ENCODE data around the gene ARID3C. TPM values are rescaled to one million over a fixed set of nuclear protein-coding genes. Genes with fewer than 3 reads are reported as not detected.
A peak's percentile ranks its signal among the peaks of the same experiment; 100 is the strongest.

ARID3C gene
- total RNA-seq, 1 donor from 2014 or later = not detected

GRCh38 chr9:34578241-34579103, 50.4 kb downstream of the ARID3C start:
- H3K4me3 Mint-ChIP-seq = peak overlapping the region; percentile 79
- peaks cover 75% of the 10 kb centered on the region for H3K27me3 Mint-ChIP-seq
- no peaks in the 10 kb centered on the region for H3K9me3 Mint-ChIP-seq
- TF ChIP-seq, protein P1, sequence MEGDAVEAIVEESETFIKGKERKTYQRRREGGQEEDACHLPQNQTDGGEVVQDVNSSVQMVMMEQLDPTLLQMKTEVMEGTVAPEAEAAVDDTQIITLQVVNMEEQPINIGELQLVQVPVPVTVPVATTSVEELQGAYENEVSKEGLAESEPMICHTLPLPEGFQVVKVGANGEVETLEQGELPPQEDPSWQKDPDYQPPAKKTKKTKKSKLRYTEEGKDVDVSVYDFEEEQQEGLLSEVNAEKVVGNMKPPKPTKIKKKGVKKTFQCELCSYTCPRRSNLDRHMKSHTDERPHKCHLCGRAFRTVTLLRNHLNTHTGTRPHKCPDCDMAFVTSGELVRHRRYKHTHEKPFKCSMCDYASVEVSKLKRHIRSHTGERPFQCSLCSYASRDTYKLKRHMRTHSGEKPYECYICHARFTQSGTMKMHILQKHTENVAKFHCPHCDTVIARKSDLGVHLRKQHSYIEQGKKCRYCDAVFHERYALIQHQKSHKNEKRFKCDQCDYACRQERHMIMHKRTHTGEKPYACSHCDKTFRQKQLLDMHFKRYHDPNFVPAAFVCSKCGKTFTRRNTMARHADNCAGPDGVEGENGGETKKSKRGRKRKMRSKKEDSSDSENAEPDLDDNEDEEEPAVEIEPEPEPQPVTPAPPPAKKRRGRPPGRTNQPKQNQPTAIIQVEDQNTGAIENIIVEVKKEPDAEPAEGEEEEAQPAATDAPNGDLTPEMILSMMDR (conservative IDR thresholded peaks at IDR 0.05) = peak; percentile 38
- no peak for DNase-seq (ENCODE audit: extremely low spot score, unreplicated experiment)
- peaks cover 66% of the 10 kb centered on the region for H3K4me1 Mint-ChIP-seq (ENCODE audit: unreplicated experiment)
- H3K27ac Mint-ChIP-seq = no peak overlapping the region
- no peaks in the 10 kb centered on the region for H3K36me3 Mint-ChIP-seq

DNA sequence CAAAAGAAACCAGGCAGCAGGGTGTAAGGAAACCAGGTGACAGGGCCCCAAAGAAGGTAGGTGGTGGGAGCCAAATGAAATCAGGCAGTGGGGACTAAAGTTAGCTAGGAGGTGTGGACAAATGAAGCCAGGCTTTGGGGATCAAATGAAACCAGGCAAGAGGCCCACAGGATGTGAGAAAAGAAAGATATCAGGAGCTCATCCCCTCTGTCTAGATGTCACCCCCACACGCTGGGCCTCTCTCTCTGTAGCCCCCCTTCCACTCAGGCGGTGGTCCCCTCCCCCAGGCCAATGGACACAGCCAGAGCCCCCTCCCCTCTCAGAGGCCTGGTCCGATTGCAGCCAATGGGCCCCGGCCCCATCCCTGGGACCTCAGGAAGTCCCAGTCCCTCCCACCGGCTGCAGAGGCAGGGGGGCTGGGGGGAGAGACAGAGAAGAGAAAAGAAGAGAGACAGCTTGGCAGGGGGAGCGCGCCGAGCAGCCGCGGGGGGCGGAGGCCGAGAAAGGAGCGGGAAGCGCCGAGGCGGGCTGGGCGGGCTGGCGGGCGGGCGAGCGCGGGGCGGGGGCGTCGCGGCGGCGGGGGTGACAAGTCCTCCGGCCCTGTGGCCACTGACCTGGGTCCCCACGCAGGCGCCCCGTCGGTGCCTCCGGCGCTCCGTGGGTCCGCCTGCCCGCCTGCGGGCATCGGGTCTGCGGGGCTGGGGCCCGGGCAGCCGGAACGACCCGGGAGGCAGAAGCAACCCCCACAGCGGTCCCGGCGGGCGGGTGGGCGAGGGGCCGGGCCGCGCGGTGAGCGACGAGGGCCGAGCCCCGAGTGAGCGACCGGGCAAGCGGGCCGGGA, 51.2 kb downstream of the ARID3C start:
- Mint-ChIP-seq H3K27me3 (peaks cover 67% of the 10 kb centered on the region), H3K9me3 (no peaks in the 10 kb centered on the region), H3K4me3 (peak overlapping the region; percentile 79), H3K4me1 (ENCODE audit: unreplicated experiment) (peaks cover 64% of the 10 kb centered on the region), H3K27ac (no peak overlapping the region), H3K36me3 (no peaks in the 10 kb centered on the region)
- no peak for DNase-seq (ENCODE audit: extremely low spot score, unreplicated experiment)
- TF ChIP-seq, protein P1 (conservative IDR thresholded peaks at IDR 0.05) = no peak

- TF ChIP-seq, protein P1 (conservative IDR thresholded peaks at IDR 0.05) = no peak
- H3K36me3 Mint-ChIP-seq = no peaks in the 10 kb centered on the region
- H3K9me3 Mint-ChIP-seq = no peaks in the 10 kb centered on the region
- peaks cover 65% of the 10 kb centered on the region for H3K27me3 Mint-ChIP-seq
- no peak overlapping the region for H3K27ac Mint-ChIP-seq
- peak overlapping the region; percentile 79 for H3K4me3 Mint-ChIP-seq
- peaks cover 64% of the 10 kb centered on the region for H3K4me1 Mint-ChIP-seq (ENCODE audit: unreplicated experiment)
- no peak for DNase-seq (ENCODE audit: extremely low spot score, unreplicated experiment)
Observed at GRCh38 chr9:34576597-34577399, 52.1 kb downstream of the ARID3C start.

DNA sequence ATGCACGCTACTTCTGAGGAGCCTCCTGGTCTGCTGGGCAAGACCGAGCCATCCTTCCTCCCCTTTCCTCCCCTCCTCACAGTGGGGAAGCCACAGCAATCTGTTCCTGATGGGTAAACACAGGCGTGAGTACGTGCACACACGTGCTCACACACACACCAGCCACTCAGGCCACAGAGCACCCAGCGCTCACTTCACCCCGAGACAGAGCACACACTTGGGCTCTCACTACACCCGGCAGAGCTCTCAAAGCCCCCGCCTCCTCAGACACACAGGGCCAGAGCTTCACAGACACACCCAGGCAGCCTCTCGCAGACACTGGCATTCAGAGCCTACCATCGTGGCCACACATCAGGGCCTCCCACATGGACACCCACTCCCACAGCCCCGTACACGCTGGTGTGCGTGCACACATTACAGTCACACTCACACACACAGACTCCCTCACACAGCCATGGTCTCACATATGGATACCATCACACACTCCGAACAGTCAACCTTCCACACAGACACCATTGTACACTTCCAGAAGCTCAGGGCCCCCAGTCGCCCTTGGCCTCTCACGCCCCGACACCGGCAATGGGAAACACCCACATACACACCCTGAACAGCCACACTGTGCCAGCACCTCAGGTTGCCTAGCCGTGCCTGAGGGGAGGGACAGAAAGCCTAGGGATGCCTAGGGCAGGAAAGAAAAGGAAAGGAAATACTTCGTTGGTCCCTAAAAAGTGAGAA, 52.8 kb downstream of the ARID3C start:
- Mint-ChIP-seq H3K36me3 (no peaks in the 10 kb centered on the region), H3K4me3 (peak overlapping the region; percentile 65), H3K4me1 (ENCODE audit: unreplicated experiment) (peaks cover 59% of the 10 kb centered on the region), H3K9me3 (no peaks in the 10 kb centered on the region), H3K27ac (peak overlapping the region; percentile 48), H3K27me3 (peaks cover 58% of the 10 kb centered on the region)
- DNase-seq (ENCODE audit: extremely low spot score, unreplicated experiment) = no peak
- TF ChIP-seq, protein P1 (conservative IDR thresholded peaks at IDR 0.05) = no peak

DNA sequence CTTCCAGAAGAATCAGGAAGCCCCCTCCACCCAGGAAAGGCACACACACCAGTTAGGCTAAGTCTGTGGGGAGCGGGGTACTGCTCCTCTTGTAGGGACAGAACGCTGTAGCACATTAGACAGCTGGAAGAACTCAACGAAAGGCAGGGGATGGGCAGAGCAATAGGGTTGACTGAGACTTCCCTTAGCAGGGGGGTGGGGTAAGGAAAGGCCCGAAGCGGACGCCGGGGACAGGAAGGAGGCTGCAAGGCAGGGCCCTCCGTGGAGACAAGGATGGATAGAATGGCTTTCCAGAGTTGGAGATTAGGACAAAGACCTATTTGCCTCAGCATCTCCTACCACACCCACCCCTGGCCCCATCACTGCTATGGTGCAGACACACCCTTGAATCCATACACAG, 53.6 kb downstream of the ARID3C start:
- peaks cover 59% of the 10 kb centered on the region for H3K4me1 Mint-ChIP-seq (ENCODE audit: unreplicated experiment)
- DNase-seq (ENCODE audit: extremely low spot score, unreplicated experiment) = no peak
- no peak overlapping the region for H3K27ac Mint-ChIP-seq
- H3K27me3 Mint-ChIP-seq = peaks cover 52% of the 10 kb centered on the region
- no peaks in the 10 kb centered on the region for H3K9me3 Mint-ChIP-seq
- H3K4me3 Mint-ChIP-seq = no peak overlapping the region
- TF ChIP-seq, protein P1 (conservative IDR thresholded peaks at IDR 0.05) = no peak
- no peaks in the 10 kb centered on the region for H3K36me3 Mint-ChIP-seq

Measured in type B pancreatic cell (in vitro differentiated cells).